ENCODE measurements around the gene MOSMO. TPM values are rescaled to one million over a fixed set of nuclear protein-coding genes. Genes with fewer than 3 reads are reported as not detected.
A peak's percentile ranks its signal among the peaks of the same experiment; 100 is the strongest.

MOSMO gene
- total and polyA plus RNA-seq, 2 experiments from 2014 or later = 2.7 to 11.7 TPM

DNA sequence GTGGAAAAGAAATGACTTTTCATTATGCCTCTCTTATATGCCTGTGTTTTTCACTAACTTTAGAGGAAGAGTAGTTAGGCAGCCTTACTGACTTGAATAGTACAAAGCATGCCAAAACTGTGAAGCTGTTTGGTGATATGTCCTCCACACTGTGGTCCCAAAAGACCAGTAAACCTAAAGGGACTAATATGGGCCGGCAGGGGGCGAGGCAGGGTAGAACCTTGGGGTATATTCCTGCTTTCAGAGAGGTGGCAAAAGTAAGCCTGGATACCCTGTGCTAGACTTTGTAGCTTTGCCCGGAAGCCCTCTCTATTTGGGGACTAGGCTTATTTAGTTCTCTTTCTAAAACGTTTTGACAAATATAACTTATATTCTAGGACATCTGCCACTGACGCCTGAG, 48.0 kb downstream of the MOSMO start:
- Histone ChIP-seq H4K20me1 (ENCODE audit: insufficient read depth) (no peaks in the 10 kb centered on the region), H3K27me3 (replicated peaks; ENCODE audit: insufficient read depth) (no peaks in the 10 kb centered on the region), H3F3A (ENCODE audit: insufficient read depth) (no peaks in the 10 kb centered on the region), H3K9me3 (ENCODE audit: low read depth) (no peaks in the 10 kb centered on the region), H3K9ac (no peak overlapping the region), H3K4me1 (ENCODE audit: insufficient read depth) (no peaks in the 10 kb centered on the region), H3K9me2 (ENCODE audit: insufficient read depth) (no peaks in the 10 kb centered on the region), H3K36me3 (ENCODE audit: low read depth) (no peaks in the 10 kb centered on the region), H3K4me2 (ENCODE audit: unreplicated experiment) (no peak overlapping the region), H3K4me3 (no peak overlapping the region), H3K79me2 (ENCODE audit: insufficient read depth) (peaks cover 91% of the 10 kb centered on the region), H3K27ac (no peak overlapping the region), H2AFZ (no peak overlapping the region)
- DNase-seq = peak; percentile 16
- 82 to 92% methylated on average over 5 of the region's 5 CpGs for WGBS, 2 experiments (ENCODE audit: low coverage in 1 of 2, low lambda C conversion rate in 2 of 2, missing lambda C conversion rate in 2 of 2)
- no peak for TF ChIP-seq EZH2phosphoT487 (IDR thresholded peaks at IDR 0.05; ENCODE audit: insufficient read depth, low read depth)
- TF ChIP-seq EZH2 (IDR thresholded peaks at IDR 0.05; ENCODE audit: insufficient read depth, poor library complexity, severe bottlenecking) = no peak
- in situ Hi-C loops (cut with MboI) = no loop called here

- no peaks in the 10 kb centered on the region for H4K20me1 ChIP-seq (ENCODE audit: insufficient read depth)
- no peak overlapping the region for H3K9ac ChIP-seq
- no peaks in the 10 kb centered on the region for H3K4me1 ChIP-seq (ENCODE audit: insufficient read depth)
- no peak for TF ChIP-seq EZH2 (IDR thresholded peaks at IDR 0.05; ENCODE audit: insufficient read depth, poor library complexity, severe bottlenecking)
- TF ChIP-seq EZH2phosphoT487 (IDR thresholded peaks at IDR 0.05; ENCODE audit: insufficient read depth, low read depth) = no peak
- H3K9me2 ChIP-seq (ENCODE audit: insufficient read depth) = no peaks in the 10 kb centered on the region
- no peak overlapping the region for H3K27ac ChIP-seq
- H3K9me3 ChIP-seq (ENCODE audit: low read depth) = no peaks in the 10 kb centered on the region
- peaks cover 98% of the 10 kb centered on the region for H3K79me2 ChIP-seq (ENCODE audit: insufficient read depth)
- no peaks in the 10 kb centered on the region for H3K27me3 ChIP-seq (replicated peaks; ENCODE audit: insufficient read depth)
- H3F3A ChIP-seq (ENCODE audit: insufficient read depth) = no peaks in the 10 kb centered on the region
- no peak overlapping the region for H3K4me2 ChIP-seq (ENCODE audit: unreplicated experiment)
- no peak overlapping the region for H2AFZ ChIP-seq
- H3K4me3 ChIP-seq = no peak overlapping the region
- in situ Hi-C loops (cut with MboI) = loop anchor here (10.0 kb wide), 1 partner anchor 49 kb away; no protein-coding TSS in a partner anchor
- DNase-seq = no peak
- H3K36me3 ChIP-seq (ENCODE audit: low read depth) = 0 out of 2 replicates have a peak, but pooled peaks cover 9% of the 10 kb centered on the region
- 93 to 96% methylated on average over 1 of the region's 1 CpG for WGBS, 2 experiments (ENCODE audit: low coverage in 1 of 2, low lambda C conversion rate in 2 of 2, missing lambda C conversion rate in 2 of 2)
Measured at GRCh38 chr16:22063888-22064467, 56.1 kb downstream of the MOSMO start.

DNA sequence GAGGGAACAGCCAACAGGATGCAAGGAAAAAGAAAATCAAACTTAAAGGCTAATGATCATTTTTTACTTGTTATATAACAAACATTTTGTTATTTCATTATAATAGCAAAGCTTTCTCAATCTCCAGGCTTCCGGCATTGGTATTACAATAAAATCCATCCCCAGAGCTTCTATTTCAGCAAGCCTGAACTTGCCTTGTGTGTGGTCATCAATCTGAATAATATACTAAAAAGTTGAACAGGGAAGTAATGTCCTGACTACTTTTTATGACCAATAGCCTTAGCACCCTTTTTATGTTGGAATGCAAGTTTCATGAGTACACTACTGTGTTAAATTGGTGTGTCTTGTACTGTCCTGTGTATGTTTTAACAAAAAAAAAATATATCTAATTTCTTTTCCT, 57.3 kb downstream of the MOSMO start:
- DNase-seq = no peak
- Histone ChIP-seq H3K27me3 (replicated peaks; ENCODE audit: insufficient read depth) (no peaks in the 10 kb centered on the region), H3K79me2 (ENCODE audit: insufficient read depth) (peaks cover 98% of the 10 kb centered on the region), H3K9me3 (ENCODE audit: low read depth) (no peaks in the 10 kb centered on the region), H3K4me1 (ENCODE audit: insufficient read depth) (no peaks in the 10 kb centered on the region), H3K9ac (no peak overlapping the region), H3K4me3 (no peak overlapping the region), H3K9me2 (ENCODE audit: insufficient read depth) (no peaks in the 10 kb centered on the region), H3K4me2 (ENCODE audit: unreplicated experiment) (no peak overlapping the region), H3K36me3 (ENCODE audit: low read depth) (0 out of 2 replicates have a peak, but pooled peaks cover 9% of the 10 kb centered on the region), H4K20me1 (ENCODE audit: insufficient read depth) (no peaks in the 10 kb centered on the region), H3F3A (ENCODE audit: insufficient read depth) (no peaks in the 10 kb centered on the region), H2AFZ (no peak overlapping the region), H3K27ac (no peak overlapping the region)
- in situ Hi-C loops (cut with MboI) = loop anchor here (10.0 kb wide), 1 partner anchor 50 kb away; no protein-coding TSS in a partner anchor
- TF ChIP-seq EZH2phosphoT487 (IDR thresholded peaks at IDR 0.05; ENCODE audit: insufficient read depth, low read depth) (no peak), EZH2 (IDR thresholded peaks at IDR 0.05; ENCODE audit: insufficient read depth, poor library complexity, severe bottlenecking) (no peak)
- 96 to 97% methylated on average over 1 of the region's 1 CpG for WGBS, 2 experiments (ENCODE audit: low coverage in 1 of 2, low lambda C conversion rate in 2 of 2, missing lambda C conversion rate in 2 of 2)

DNA sequence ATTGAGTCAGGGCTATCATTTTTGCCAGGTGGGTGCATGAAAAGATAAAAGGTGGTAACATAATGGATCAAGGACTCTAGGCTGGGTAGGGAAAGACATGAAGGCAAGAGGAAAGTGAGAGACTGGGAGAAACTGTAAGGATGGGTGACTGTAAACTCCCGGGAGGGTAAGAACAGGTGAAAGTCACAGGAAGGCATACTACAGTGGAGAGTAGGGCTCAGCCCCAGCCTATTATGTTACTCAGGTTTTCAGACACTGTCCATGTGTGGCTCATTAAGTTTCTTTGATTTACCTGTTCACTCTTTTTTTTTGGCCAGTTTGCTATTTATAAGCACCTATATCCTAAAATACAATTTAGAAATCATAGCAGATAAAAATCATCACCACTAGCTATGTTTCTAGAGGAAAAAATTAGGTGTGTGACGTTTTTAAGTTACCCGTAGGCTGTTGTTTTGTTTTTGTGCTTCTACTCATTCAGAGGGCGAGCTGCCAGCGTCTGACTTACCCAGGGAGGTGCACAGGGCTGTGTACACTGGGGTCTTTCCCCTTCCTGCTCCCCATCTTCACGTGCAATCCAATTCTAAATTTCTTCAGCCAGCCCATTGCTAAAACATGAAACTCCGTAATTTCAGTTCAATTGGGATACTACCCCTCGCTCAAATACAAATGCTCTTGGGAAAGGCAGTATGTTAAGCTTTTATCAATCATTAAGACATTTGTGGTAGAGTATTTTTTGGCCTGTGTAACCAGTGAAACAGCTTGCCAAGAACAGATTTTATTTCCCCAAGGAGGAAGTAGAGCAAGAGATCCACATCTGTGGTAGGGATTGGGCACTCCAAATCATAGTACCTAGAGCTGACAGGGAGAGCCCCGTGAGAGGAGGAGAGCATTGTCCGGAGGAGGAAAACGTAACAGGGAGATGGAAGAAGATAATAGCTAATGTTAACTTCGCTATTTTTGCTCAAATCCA, 62.7 kb downstream of the MOSMO start:
- Histone ChIP-seq H4K20me1 (ENCODE audit: insufficient read depth) (0 out of 2 replicates have a peak, but pooled peaks cover 4% of the 10 kb centered on the region), H3K9me3 (ENCODE audit: low read depth) (no peaks in the 10 kb centered on the region), H3K79me2 (ENCODE audit: insufficient read depth) (peaks cover 88% of the 10 kb centered on the region), H3K9me2 (ENCODE audit: insufficient read depth) (no peaks in the 10 kb centered on the region), H2AFZ (no peak overlapping the region), H3F3A (ENCODE audit: insufficient read depth) (peaks cover 8% of the 10 kb centered on the region), H3K4me3 (no peak overlapping the region), H3K27me3 (replicated peaks; ENCODE audit: insufficient read depth) (no peaks in the 10 kb centered on the region), H3K4me2 (ENCODE audit: unreplicated experiment) (no peak overlapping the region), H3K27ac (no peak overlapping the region), H3K4me1 (ENCODE audit: insufficient read depth) (peaks cover 13% of the 10 kb centered on the region), H3K9ac (no peak overlapping the region), H3K36me3 (ENCODE audit: low read depth) (peaks cover 15% of the 10 kb centered on the region; the same call in 1 of the 2 replicates)
- in situ Hi-C loops (cut with MboI) = no loop called here
- WGBS, 2 experiments (ENCODE audit: low coverage in 1 of 2, low lambda C conversion rate in 2 of 2, missing lambda C conversion rate in 2 of 2) = 87 to 88% methylated on average over 12 of the region's 12 CpGs
- peak; percentile 21 for DNase-seq
- TF ChIP-seq EZH2 (IDR thresholded peaks at IDR 0.05; ENCODE audit: insufficient read depth, poor library complexity, severe bottlenecking) (no peak), EZH2phosphoT487 (IDR thresholded peaks at IDR 0.05; ENCODE audit: insufficient read depth, low read depth) (no peak)
